Keratinocyte (primary cell): ENCODE measurements around the gene SPTBN4. TPM values are rescaled to one million over a fixed set of nuclear protein-coding genes. Genes with fewer than 3 reads are reported as not detected.

Experiments
- DNase-seq: peaks from one replicate; pipeline ENCODE4 v3.0.0-alpha.2; 2011; ENCODE audit warnings: low read depth, missing footprints, low spot score
- FAIRE-seq: peaks from 2 replicates; lab custom pipeline; 2011; peaks lifted over from hg19 to GRCh38; lab: Jason Lieb, UNC
- H2AFZ ChIP-seq: 2 replicates; pipeline ENCODE4 v1.6.0; 2012; ENCODE audit warnings: low read length, control low read depth, inconsistent platforms; ENCODE audit not compliant: control insufficient read depth
- H3K27ac ChIP-seq: 2 replicates; pipeline ENCODE4 v1.5.1; 2011; ENCODE audit warnings: low read length; ENCODE audit not compliant: control insufficient read depth, insufficient read depth
- H3K27me3 ChIP-seq: 3 replicates; pipeline ENCODE4 v1.6.0; 2011; ENCODE audit warnings: low read length; ENCODE audit not compliant: control insufficient read depth, insufficient read depth; ENCODE audit errors: extremely low read depth
- H3K36me3 ChIP-seq, 2 experiments: 2 replicates in 1 of 2; 3 replicates in 1 of 2; pipeline ENCODE4 v1.5.1; 2011; ENCODE audit warnings: low read length in 2 of 2, mild to moderate bottlenecking in 1 of 2; ENCODE audit not compliant: control insufficient read depth in 2 of 2, insufficient read depth in 2 of 2; ENCODE audit errors: extremely low read depth in 1 of 2
- H3K4me1 ChIP-seq: 3 replicates; pipeline ENCODE4 v1.5.1; 2011; ENCODE audit warnings: low read length; ENCODE audit not compliant: control insufficient read depth, insufficient read depth; ENCODE audit errors: extremely low read depth
- H3K4me2 ChIP-seq: 3 replicates; pipeline ENCODE4 v1.6.0; 2011; ENCODE audit warnings: low read depth, low read length; ENCODE audit not compliant: control insufficient read depth, insufficient read depth; ENCODE audit errors: extremely low read depth
- H3K4me3 ChIP-seq, 3 experiments: fragments of 200-600 bp in 1 of 3; sonication (generic) in 1 of 3; 2 replicates in 2 of 3; 3 replicates in 1 of 3; pipeline ENCODE4 v1.5.1; 2011 to 2016; ENCODE audit warnings: low read length in 3 of 3, mild to moderate bottlenecking in 3 of 3, control low read depth in 2 of 3, inconsistent platforms in 1 of 3, low read depth in 1 of 3, mixed read lengths in 1 of 3, mixed run types in 1 of 3, moderate library complexity in 1 of 3; ENCODE audit not compliant: control insufficient read depth in 2 of 3, insufficient read depth in 2 of 3; ENCODE audit errors: extremely low read depth in 1 of 3
- H3K79me2 ChIP-seq: 2 replicates; pipeline ENCODE4 v1.6.0; 2012; ENCODE audit warnings: low read length; ENCODE audit not compliant: control insufficient read depth, insufficient read depth
- H3K9ac ChIP-seq: 3 replicates; pipeline ENCODE4 v1.6.0; 2011; ENCODE audit warnings: low read length; ENCODE audit not compliant: control insufficient read depth, insufficient read depth; ENCODE audit errors: extremely low read depth
- H3K9me1 ChIP-seq: 3 replicates; pipeline ENCODE4 v1.6.0; 2011; ENCODE audit warnings: low read length; ENCODE audit not compliant: control insufficient read depth, insufficient read depth; ENCODE audit errors: extremely low read depth
- H3K9me3 ChIP-seq: 2 replicates; pipeline ENCODE4 v1.5.1; 2012; ENCODE audit warnings: low read depth, low read length; ENCODE audit not compliant: control insufficient read depth
- H4K20me1 ChIP-seq: 3 replicates; pipeline ENCODE4 v1.6.0; 2011; ENCODE audit warnings: low read length; ENCODE audit not compliant: control insufficient read depth, insufficient read depth; ENCODE audit errors: extremely low read depth
- EZH2 ChIP-seq: IDR thresholded peaks from one replicate; pipeline ENCODE4 v1.6.1; 2012; ENCODE audit warnings: inconsistent platforms, mild to moderate bottlenecking, low read length, moderate library complexity
- dilution Hi-C: fragments of 300-500 bp; cut with MboI; formaldehyde crosslinking; loops from one replicate; pipeline ENCODE4 v1.7.0; 2020; ENCODE audit warnings: low sequenced_read_pairs; ENCODE audit not compliant: extremely low pct_ligation_motif_present
- polyA plus RNA-seq, 5 experiments: library from polyadenylated mRNA; depleted of rRNA in 3 of 5; stranded (reverse) in 3 of 5; stranded (forward) in 1 of 5; unstranded in 1 of 5; fragments of >200 nt; gene quantifications; 1 replicate in 1 of 5; 2 replicates in 3 of 5; 3 replicates in 1 of 5; pipeline versions ENCODE4 v1.2.1 to v1.2.3, GENCODE V29; 2011 to 2012; ENCODE audit warnings: missing spikeins in 2 of 5, low read depth in 1 of 5, low replicate concordance in 1 of 5
- TF ChIP-seq, protein P1 (sequence below), 3 experiments: IDR thresholded peaks in 1 of 3; conservative IDR thresholded peaks in 1 of 3; optimal IDR thresholded peaks in 1 of 3; 2 replicates in 2 of 3; 3 replicates in 1 of 3; pipeline versions ENCODE3 to v1.5.1; 2011; ENCODE audit warnings: low read length in 3 of 3, mild to moderate bottlenecking in 3 of 3, moderate library complexity in 2 of 3, control low read depth in 1 of 3, inconsistent platforms in 1 of 3; ENCODE audit not compliant: insufficient read depth in 2 of 3; ENCODE audit errors: extremely low read depth in 1 of 3

SPTBN4 gene
- polyA plus RNA-seq, 1 donor (not counting 4 experiments of a cell fraction or from before 2014, with no cell fraction given): 0.17 TPM

DNA sequence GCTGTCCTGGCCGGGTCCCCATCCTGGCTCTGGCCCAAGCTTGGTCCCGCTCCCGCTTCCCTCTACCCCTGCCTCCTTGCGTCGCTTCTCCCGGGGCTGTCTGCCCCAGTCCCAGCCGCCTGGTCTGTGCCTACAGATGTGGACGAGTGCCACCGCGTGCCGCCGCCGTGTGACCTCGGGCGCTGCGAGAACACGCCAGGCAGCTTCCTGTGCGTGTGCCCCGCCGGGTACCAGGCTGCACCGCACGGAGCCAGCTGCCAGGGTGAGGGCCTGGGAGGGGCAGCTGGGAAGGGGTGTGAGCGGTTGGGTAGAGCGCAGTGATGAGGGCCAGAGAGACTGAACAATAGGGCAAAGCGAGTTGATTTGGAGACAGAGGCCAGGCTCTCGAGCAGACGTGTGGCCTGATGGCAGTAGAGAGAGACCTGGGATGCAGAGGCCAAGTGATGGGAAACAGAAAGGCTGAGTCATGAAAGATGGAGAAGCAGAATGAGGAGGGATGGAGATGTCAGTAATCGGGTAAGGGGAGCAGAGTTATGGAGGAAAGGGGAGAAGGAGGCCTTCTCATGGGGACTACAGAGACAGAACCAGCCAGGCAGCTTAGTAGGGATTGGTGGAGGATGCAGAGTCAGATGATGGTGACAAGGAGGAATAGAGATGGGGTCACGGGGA lies 143.7 kb downstream of the SPTBN4 start:
- dilution Hi-C loops: no loop called here
- no peak overlapping the region for H2AFZ ChIP-seq
- DNase-seq: no peak

DNA sequence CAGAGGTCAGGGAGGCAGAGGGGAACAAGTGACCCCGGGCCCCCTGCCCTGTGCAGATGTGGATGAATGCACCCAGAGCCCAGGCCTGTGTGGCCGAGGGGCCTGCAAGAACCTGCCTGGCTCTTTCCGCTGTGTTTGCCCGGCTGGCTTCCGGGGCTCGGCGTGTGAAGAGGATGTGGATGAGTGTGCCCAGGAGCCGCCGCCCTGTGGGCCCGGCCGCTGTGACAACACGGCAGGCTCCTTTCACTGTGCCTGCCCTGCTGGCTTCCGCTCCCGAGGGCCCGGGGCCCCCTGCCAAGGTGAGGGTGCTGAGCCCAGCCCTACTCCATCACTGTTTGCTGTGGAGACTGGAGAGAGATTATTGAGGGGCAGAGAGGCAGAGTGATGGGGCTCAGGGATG lies 144.3 kb downstream of the SPTBN4 start:
- peak overlapping the region; percentile 61 for H3K4me2 ChIP-seq
- peaks cover 44% of the 10 kb centered on the region for H3K4me1 ChIP-seq
- no peak for DNase-seq
- peaks cover 12% of the 10 kb centered on the region for H3K79me2 ChIP-seq
- no peaks in the 10 kb centered on the region for H4K20me1 ChIP-seq
- no peaks in the 10 kb centered on the region for H3K9me1 ChIP-seq
- peaks cover 2 to 4% of the 10 kb centered on the region in 2 experiments for H3K36me3 ChIP-seq
- peak overlapping the region; percentile 16 to 70 (median 49) for H3K4me3 ChIP-seq
- no peaks in the 10 kb centered on the region for H3K27me3 ChIP-seq
- no peak for FAIRE-seq
- H3K27ac ChIP-seq: peak overlapping the region; percentile 58
- H2AFZ ChIP-seq: no peak overlapping the region
- peak overlapping the region; percentile 62 for H3K9ac ChIP-seq
- no peaks in the 10 kb centered on the region for H3K9me3 ChIP-seq
- dilution Hi-C loops: no loop called here
- no peak for TF ChIP-seq EZH2
- TF ChIP-seq, protein P1, sequence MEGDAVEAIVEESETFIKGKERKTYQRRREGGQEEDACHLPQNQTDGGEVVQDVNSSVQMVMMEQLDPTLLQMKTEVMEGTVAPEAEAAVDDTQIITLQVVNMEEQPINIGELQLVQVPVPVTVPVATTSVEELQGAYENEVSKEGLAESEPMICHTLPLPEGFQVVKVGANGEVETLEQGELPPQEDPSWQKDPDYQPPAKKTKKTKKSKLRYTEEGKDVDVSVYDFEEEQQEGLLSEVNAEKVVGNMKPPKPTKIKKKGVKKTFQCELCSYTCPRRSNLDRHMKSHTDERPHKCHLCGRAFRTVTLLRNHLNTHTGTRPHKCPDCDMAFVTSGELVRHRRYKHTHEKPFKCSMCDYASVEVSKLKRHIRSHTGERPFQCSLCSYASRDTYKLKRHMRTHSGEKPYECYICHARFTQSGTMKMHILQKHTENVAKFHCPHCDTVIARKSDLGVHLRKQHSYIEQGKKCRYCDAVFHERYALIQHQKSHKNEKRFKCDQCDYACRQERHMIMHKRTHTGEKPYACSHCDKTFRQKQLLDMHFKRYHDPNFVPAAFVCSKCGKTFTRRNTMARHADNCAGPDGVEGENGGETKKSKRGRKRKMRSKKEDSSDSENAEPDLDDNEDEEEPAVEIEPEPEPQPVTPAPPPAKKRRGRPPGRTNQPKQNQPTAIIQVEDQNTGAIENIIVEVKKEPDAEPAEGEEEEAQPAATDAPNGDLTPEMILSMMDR (optimal IDR thresholded peaks at IDR 0.05 in 1 of 3, IDR thresholded peaks at IDR 0.05 in 1 of 3, conservative IDR thresholded peaks at IDR 0.05 in 1 of 3; ENCODE audit: extremely low read depth in 1 of 3, insufficient read depth in 2 of 3, low read length in 3 of 3): no peak

More for the DNA sequence above, 143.7 kb downstream of the SPTBN4 start:
- no peak for TF ChIP-seq EZH2
- TF ChIP-seq, protein P1 (optimal IDR thresholded peaks at IDR 0.05 in 1 of 3, IDR thresholded peaks at IDR 0.05 in 1 of 3, conservative IDR thresholded peaks at IDR 0.05 in 1 of 3; ENCODE audit: extremely low read depth in 1 of 3, insufficient read depth in 2 of 3, low read length in 3 of 3): peak in 1 of 3 experiments; percentile 5
- H3K79me2 ChIP-seq: peaks cover 8% of the 10 kb centered on the region
- H3K36me3 ChIP-seq: no peaks in the 10 kb centered on the region
- peak overlapping the region; percentile 61 for H3K4me2 ChIP-seq
- H3K27ac ChIP-seq: peak overlapping the region; percentile 58
- H3K9me1 ChIP-seq: no peaks in the 10 kb centered on the region
- peak overlapping the region; percentile 62 for H3K9ac ChIP-seq
- H3K27me3 ChIP-seq: no peaks in the 10 kb centered on the region
- no peaks in the 10 kb centered on the region for H3K9me3 ChIP-seq
- FAIRE-seq: peak; percentile 20
- H4K20me1 ChIP-seq: no peaks in the 10 kb centered on the region
- H3K4me3 ChIP-seq: peak overlapping the region; percentile 16 to 70 (median 49)
- H3K4me1 ChIP-seq: peaks cover 42% of the 10 kb centered on the region
